ENCODE results near the gene AANAT. TPM values are rescaled to one million over a fixed set of nuclear protein-coding genes. Genes with fewer than 3 reads are reported as not detected.

AANAT gene
- total RNA-seq, 4 donors from 2014 or later: not detected

DNA sequence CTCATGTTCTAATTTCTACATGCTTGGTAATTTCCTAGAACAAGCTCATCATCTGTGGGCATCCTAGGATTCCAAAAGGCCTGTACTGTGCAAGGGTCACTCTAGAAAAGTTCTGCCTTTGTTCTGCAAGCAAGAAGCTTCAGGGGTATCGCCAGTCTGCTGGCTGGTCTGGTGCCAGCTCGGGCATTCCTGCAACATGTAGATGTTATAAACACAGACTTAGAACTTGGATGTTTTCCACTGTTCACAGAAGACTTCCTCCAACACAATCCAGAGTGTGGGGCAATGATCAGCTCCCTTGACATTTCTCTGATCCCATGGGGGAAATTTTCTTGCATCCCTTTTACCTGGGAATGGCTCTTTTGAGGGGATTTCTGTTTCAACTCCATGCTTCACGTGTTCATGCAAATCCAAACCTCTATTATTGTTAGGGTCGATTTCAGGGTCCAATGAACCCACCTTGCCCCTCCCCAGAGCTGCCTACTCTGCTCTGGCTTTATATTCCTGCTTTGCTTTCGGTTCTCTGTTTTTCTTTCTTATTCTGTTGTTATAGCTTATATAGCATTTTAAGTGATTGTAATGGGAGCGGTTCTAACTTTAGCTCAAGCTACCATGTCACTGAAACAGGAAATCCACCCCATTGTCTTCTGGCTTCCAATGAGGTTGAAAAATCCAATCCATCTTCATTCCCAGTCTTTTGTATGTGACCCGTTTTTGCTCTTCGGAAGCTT lies 39.7 kb upstream of the AANAT start:
- TF ChIP-seq, protein P1, sequence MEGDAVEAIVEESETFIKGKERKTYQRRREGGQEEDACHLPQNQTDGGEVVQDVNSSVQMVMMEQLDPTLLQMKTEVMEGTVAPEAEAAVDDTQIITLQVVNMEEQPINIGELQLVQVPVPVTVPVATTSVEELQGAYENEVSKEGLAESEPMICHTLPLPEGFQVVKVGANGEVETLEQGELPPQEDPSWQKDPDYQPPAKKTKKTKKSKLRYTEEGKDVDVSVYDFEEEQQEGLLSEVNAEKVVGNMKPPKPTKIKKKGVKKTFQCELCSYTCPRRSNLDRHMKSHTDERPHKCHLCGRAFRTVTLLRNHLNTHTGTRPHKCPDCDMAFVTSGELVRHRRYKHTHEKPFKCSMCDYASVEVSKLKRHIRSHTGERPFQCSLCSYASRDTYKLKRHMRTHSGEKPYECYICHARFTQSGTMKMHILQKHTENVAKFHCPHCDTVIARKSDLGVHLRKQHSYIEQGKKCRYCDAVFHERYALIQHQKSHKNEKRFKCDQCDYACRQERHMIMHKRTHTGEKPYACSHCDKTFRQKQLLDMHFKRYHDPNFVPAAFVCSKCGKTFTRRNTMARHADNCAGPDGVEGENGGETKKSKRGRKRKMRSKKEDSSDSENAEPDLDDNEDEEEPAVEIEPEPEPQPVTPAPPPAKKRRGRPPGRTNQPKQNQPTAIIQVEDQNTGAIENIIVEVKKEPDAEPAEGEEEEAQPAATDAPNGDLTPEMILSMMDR (IDR thresholded peaks at IDR 0.05; ENCODE audit: low read depth): no peak

DNA sequence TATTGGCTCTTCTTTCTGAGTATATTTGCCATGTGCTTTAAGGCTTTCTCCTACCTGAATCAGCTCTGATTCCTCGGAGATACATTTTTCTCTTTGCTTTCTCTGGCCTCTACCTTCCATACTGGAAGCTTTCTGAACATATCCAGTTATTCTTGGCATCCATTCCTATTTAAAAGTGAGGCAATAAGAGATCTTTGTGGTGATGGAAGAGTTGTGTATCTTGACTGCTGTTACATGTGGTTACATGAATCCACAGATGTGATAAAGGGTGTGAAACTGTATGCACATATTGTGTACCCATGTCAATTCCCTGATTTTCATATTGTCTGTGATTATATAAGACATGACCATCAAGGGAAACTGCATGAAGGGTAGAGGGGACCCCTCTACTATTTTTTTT lies 38.9 kb upstream of the AANAT start:
- TF ChIP-seq, protein P1 (IDR thresholded peaks at IDR 0.05; ENCODE audit: low read depth): no peak

DNA sequence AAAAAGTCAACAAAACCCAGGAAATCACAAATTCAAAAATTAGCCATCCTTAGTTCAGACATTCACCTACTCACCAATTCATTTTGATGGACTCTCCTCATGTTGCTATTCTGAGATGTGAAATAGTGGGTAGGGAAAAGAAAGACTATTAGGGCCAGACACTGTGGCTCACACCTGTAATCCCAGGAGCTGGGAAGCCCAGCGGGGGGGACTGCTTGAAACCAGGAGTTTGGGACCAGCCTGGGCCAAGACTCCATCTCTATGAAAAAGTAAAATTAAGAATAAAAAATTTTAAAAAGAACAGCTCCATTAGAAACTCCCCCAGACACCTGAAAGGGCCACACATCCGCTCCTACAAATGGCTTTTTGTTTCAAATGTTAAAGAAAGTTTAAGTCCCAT lies 35.9 kb upstream of the AANAT start:
- TF ChIP-seq, protein P1 (IDR thresholded peaks at IDR 0.05; ENCODE audit: low read depth): no peak

DNA sequence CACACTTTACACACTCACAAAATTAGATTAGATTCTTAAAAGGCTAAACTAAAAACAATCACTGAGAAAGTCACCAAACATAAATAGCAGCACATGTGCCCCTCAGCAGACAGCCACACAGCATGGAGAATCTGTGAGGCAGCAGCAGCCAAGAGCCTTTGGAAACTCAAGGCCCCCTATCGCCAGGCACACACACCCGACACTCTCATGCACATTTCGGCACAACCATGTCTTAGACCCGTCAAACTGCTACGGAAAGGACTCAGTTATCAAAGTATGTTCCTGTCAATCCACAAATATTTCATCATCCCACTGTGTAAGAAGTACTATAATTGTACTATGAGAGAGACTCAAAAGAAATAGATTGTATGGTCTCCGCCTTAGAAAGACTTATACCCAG lies 35.4 kb upstream of the AANAT start:
- TF ChIP-seq, protein P1 (IDR thresholded peaks at IDR 0.05; ENCODE audit: low read depth): no peak

DNA sequence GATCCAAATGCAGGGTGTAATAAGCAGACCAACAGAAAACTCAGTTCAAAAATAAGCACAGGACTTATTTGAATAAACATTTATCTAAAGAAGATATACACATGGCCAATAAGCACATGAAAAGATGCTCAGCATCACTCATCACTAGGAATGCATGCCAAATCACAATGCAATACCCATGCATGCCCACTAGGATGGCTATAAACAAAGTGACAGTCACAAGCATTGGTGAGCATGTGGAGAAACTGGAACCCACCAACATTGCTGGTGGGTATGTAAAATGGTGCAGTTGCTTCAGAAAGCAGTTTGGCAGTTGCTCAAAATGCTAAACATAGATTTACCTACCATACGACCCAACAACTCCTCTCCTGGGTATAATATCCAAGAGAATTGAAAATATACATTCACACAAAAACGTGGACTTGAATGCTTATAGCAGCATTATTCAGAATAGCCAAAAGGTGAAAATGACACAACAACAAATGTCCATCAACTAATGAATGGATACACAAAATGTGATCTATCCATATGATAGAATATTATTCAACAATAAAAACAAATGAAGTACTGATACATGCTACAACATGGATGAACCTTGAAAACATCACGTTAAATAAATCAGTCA lies 34.6 kb upstream of the AANAT start:
- TF ChIP-seq, protein P1 (IDR thresholded peaks at IDR 0.05; ENCODE audit: low read depth): no peak

DNA sequence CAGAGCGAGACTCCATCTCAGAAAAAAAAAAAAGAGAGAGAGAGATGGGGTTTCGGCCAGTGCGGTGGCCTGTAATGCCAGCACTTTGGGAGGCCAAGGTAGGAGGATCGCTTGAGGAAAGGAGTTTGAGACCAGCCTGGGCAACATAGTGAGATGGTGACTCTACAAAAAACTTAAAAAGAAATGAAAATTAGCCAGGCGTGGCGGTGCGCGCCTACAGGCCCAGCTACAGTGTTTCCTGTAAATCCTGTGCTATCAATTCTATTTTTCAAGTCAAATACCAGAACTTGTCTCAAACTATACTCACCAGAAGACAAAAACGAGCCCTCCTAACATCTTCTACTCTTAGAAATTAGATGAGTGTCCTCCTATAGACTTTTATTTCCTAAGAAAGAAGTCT lies 33.7 kb upstream of the AANAT start:
- TF ChIP-seq, protein P1 (IDR thresholded peaks at IDR 0.05; ENCODE audit: low read depth): no peak

DNA sequence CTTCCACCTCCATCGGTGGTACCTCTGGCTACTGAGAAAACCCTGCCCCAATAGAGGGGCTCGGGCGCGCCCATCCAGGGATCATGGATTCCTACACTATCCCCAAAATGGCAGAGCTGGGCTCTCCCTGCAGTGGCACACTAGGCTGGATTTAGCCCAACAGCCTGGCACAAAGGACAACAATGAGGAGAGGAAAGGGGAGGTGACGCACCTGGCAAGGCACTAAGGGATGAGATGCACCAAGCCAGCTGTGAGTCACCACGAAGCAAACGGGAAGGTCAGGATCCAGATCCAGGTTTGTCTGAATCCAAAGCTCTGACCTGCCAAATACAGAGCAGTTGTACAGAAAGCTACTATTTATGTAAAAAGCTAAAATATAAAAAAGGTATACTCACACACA lies 32.5 kb upstream of the AANAT start:
- TF ChIP-seq, protein P1 (IDR thresholded peaks at IDR 0.05; ENCODE audit: low read depth): no peak

All from subcutaneous adipose tissue (tissue), 4 donors.